Ectodermal cell (in vitro differentiated cells): ENCODE measurements around the gene CFH. TPM values are rescaled to one million over a fixed set of nuclear protein-coding genes. Genes with fewer than 3 reads are reported as not detected.

ENCODE experiments used
- H3K27ac ChIP-seq: 2 replicates; pipeline ENCODE4 v1.7.0; 2013; ENCODE audit warnings: mild to moderate bottlenecking, low read depth, low read length; ENCODE audit not compliant: insufficient read depth, poor library complexity, severe bottlenecking
- H3K27me3 ChIP-seq: 2 replicates; pipeline ENCODE4 v1.7.0; 2013; ENCODE audit warnings: mild to moderate bottlenecking, low read length; ENCODE audit not compliant: insufficient read depth, control insufficient read depth, poor library complexity, severe bottlenecking
- H3K36me3 ChIP-seq: one replicate; pipeline ENCODE4 v1.7.0; 2013; ENCODE audit warnings: low read length; ENCODE audit not compliant: control insufficient read depth, insufficient read depth
- H3K4me1 ChIP-seq: one replicate; pipeline ENCODE4 v1.7.0; 2013; ENCODE audit warnings: low read length; ENCODE audit not compliant: control insufficient read depth, insufficient read depth
- H3K4me3 ChIP-seq: 2 replicates; pipeline ENCODE4 v1.7.0; 2013; ENCODE audit warnings: low read depth, low read length, control low read depth; ENCODE audit not compliant: insufficient read depth
- H3K9me3 ChIP-seq: 2 replicates; pipeline ENCODE4 v1.7.0; 2013; ENCODE audit warnings: mild to moderate bottlenecking, low read length, moderate library complexity; ENCODE audit not compliant: control insufficient read depth
- WGBS, 2 experiments: methylation state at CpG; one replicate each; pipeline ENCODE4 v1.1.7; 2013; ENCODE audit warnings: missing lambda C conversion rate in 2 of 2; 5-methylcytosine and 5-hydroxymethylcytosine counted together
- polyA plus RNA-seq, 4 experiments: library from polyadenylated mRNA; stranded (reverse); fragments of 50-300 nt; gene quantifications; one replicate each; pipeline ENCODE4 v1.2.3, GENCODE V29; 2013

The CFH gene
- polyA plus RNA-seq (2013, experiment 1 of 4) = not detected
- 0.16 TPM for polyA plus RNA-seq (2013, experiment 2 of 4)
- polyA plus RNA-seq (2013, experiment 3 of 4) = not detected
- 0.12 TPM for polyA plus RNA-seq (2013, experiment 4 of 4)

- Histone ChIP-seq H3K27me3 (no peaks in the 10 kb centered on the region), H3K4me1 (no peaks in the 10 kb centered on the region)
Measured at GRCh38 chr1:196651637-196652215, at the start of gene CFH. Gene CFH, plus strand, starts transcription at chr1:196652043. Its CDS starts 75 bp downstream, at chr1:196652118.

GRCh38 chr1:196603651-196604050 is 48.2 kb upstream of the CFH start:
- Histone ChIP-seq H3K4me1 (no peaks in the 10 kb centered on the region), H3K27ac (no peak overlapping the region), H3K27me3 (no peaks in the 10 kb centered on the region), H3K4me3 (no peak overlapping the region), H3K36me3 (no peaks in the 10 kb centered on the region), H3K9me3 (no peaks in the 10 kb centered on the region)

More at GRCh38 chr1:196651637-196652215, at the start of gene CFH:
- no peaks in the 10 kb centered on the region for H3K9me3 ChIP-seq
- WGBS, 2 experiments = 91 to 94% methylated on average over 5 of the region's 5 CpGs
- no peak within 1 kb of the TSS for H3K27ac ChIP-seq
- no peak within 1 kb of the TSS for H3K4me3 ChIP-seq
- H3K36me3 ChIP-seq = no peaks in the 10 kb centered on the region

- H3K9me3 ChIP-seq = no peaks in the 10 kb centered on the region
- no peaks in the 10 kb centered on the region for H3K36me3 ChIP-seq
- no peaks in the 10 kb centered on the region for H3K27me3 ChIP-seq
- H3K4me1 ChIP-seq = peaks cover 5% of the 10 kb centered on the region
- peak overlapping the region; percentile 95 for H3K27ac ChIP-seq
- WGBS, 2 experiments = 0% methylated on average over 8 of the region's 8 CpGs
- H3K4me3 ChIP-seq = peak overlapping the region; percentile 80
Measured at GRCh38 chr1:196607981-196608380, 43.9 kb upstream of the CFH start.

- no peaks in the 10 kb centered on the region for H3K27me3 ChIP-seq
- peaks cover 5% of the 10 kb centered on the region for H3K4me1 ChIP-seq
- peak within 1 kb of the TSS; percentile 95 for H3K27ac ChIP-seq
- H3K4me3 ChIP-seq = peak within 1 kb of the TSS; percentile 80
- 0 to 1% methylated on average over 43 of the region's 43 CpGs for WGBS, 2 experiments
- no peaks in the 10 kb centered on the region for H3K9me3 ChIP-seq
- H3K36me3 ChIP-seq = no peaks in the 10 kb centered on the region
Measured at GRCh38 chr1:196608390-196609369, 43.2 kb upstream of the CFH start, which contains the start of gene KCNT2. Gene KCNT2, minus strand, starts transcription at chr1:196608440. Its CDS starts 131 bp downstream, at chr1:196608309.

- Histone ChIP-seq H3K27ac (peak overlapping the region; percentile 95), H3K4me3 (peak overlapping the region; percentile 80), H3K9me3 (no peaks in the 10 kb centered on the region), H3K27me3 (no peaks in the 10 kb centered on the region), H3K36me3 (no peaks in the 10 kb centered on the region), H3K4me1 (peaks cover 5% of the 10 kb centered on the region)
- 36 to 38% methylated on average over 10 of the region's 10 CpGs for WGBS, 2 experiments
Measured at GRCh38 chr1:196609370-196609737, 42.5 kb upstream of the CFH start.

GRCh38 chr1:196611873-196612272 is 40.0 kb upstream of the CFH start:
- H3K27ac ChIP-seq = no peak overlapping the region
- no peak overlapping the region for H3K4me3 ChIP-seq
- 78 to 82% methylated on average over 3 of the region's 3 CpGs for WGBS, 2 experiments
- H3K27me3 ChIP-seq = no peaks in the 10 kb centered on the region
- H3K9me3 ChIP-seq = no peaks in the 10 kb centered on the region
- peaks cover 5% of the 10 kb centered on the region for H3K4me1 ChIP-seq
- no peaks in the 10 kb centered on the region for H3K36me3 ChIP-seq

GRCh38 chr1:196619721-196620120 is 32.1 kb upstream of the CFH start:
- Histone ChIP-seq H3K9me3 (no peaks in the 10 kb centered on the region), H3K4me3 (no peak overlapping the region), H3K4me1 (no peaks in the 10 kb centered on the region), H3K27me3 (no peaks in the 10 kb centered on the region), H3K36me3 (no peaks in the 10 kb centered on the region), H3K27ac (no peak overlapping the region)
- WGBS, 2 experiments = 98 to 100% methylated on average over 2 of the region's 2 CpGs

- Histone ChIP-seq H3K27ac (no peak overlapping the region), H3K36me3 (no peaks in the 10 kb centered on the region), H3K27me3 (no peaks in the 10 kb centered on the region), H3K4me1 (no peaks in the 10 kb centered on the region), H3K4me3 (no peak overlapping the region), H3K9me3 (no peaks in the 10 kb centered on the region)
- WGBS, 2 experiments = no CpG with 5 or more reads among the region's 1 CpG
Measured at GRCh38 chr1:196623079-196623478, 28.8 kb upstream of the CFH start.

GRCh38 chr1:196628838-196629237 is 23.0 kb upstream of the CFH start:
- no peaks in the 10 kb centered on the region for H3K4me1 ChIP-seq
- no peaks in the 10 kb centered on the region for H3K36me3 ChIP-seq
- no peak overlapping the region for H3K27ac ChIP-seq
- no peaks in the 10 kb centered on the region for H3K27me3 ChIP-seq
- no peak overlapping the region for H3K4me3 ChIP-seq
- peaks cover 2% of the 10 kb centered on the region for H3K9me3 ChIP-seq
- WGBS, 2 experiments = 91 to 95% methylated on average over 3 of the region's 3 CpGs

- 94 to 96% methylated on average over 6 of the region's 6 CpGs for WGBS, 2 experiments
- H3K36me3 ChIP-seq = no peaks in the 10 kb centered on the region
Measured at GRCh38 chr1:196637606-196638005, 14.2 kb upstream of the CFH start.

More at GRCh38 chr1:196637606-196638005, 14.2 kb upstream of the CFH start:
- H3K27ac ChIP-seq = no peak overlapping the region
- H3K4me3 ChIP-seq = no peak overlapping the region
- H3K9me3 ChIP-seq = no peaks in the 10 kb centered on the region
- H3K27me3 ChIP-seq = no peaks in the 10 kb centered on the region
- H3K4me1 ChIP-seq = no peaks in the 10 kb centered on the region
